GM23338 (cell line): ENCODE data around the gene FAR1. TPM values are rescaled to one million over a fixed set of nuclear protein-coding genes. Genes with fewer than 3 reads are reported as not detected.

Source experiments
- ATAC-seq: fragments of 200-7000 bp; cut with Tn5 transposase; 3 replicates; pipeline ENCODE4 v1.9.1; 2020
- DNase-seq: peaks from one replicate; pipeline ENCODE4 v3.0.0-alpha.2; 2015; ENCODE audit warnings: low spot score
- H2AFZ ChIP-seq: fragments of 200-600 bp; sonication (generic); 2 replicates; pipeline ENCODE4 v1.8.0; 2016; ENCODE audit warnings: antibody characterized with exemption, mild to moderate bottlenecking, moderate library complexity
- H3F3A ChIP-seq: fragments of 200-600 bp; sonication (generic); replicated peaks from 2 replicates; pipeline ENCODE4 v1.8.0; 2017; ENCODE audit warnings: antibody characterized with exemption, mixed run types, low read depth
- H3K27ac ChIP-seq: fragments of 200-600 bp; sonication (generic); 2 replicates; pipeline ENCODE4 v1.6.1; 2016; ENCODE audit warnings: low read depth
- H3K27me3 ChIP-seq: fragments of 200-600 bp; sonication (generic); 2 replicates; pipeline ENCODE4 v1.8.0; 2016; ENCODE audit warnings: mild to moderate bottlenecking, mixed run types, moderate library complexity; ENCODE audit not compliant: insufficient read depth
- H3K36me3 ChIP-seq: fragments of 200-600 bp; sonication (generic); 2 replicates; pipeline ENCODE4 v1.8.0; 2016; ENCODE audit warnings: mild to moderate bottlenecking; ENCODE audit not compliant: insufficient read depth
- H3K4me1 ChIP-seq: fragments of 200-600 bp; sonication (generic); 2 replicates; pipeline ENCODE4 v1.8.0; 2016; ENCODE audit warnings: mild to moderate bottlenecking, moderate library complexity; ENCODE audit not compliant: insufficient read depth
- H3K4me2 ChIP-seq: fragments of 200-600 bp; sonication (generic); 2 replicates; pipeline ENCODE4 v1.7.1; 2017; ENCODE audit warnings: mixed run types
- H3K4me3 ChIP-seq: fragments of 200-600 bp; sonication (generic); 2 replicates; pipeline ENCODE4 v1.6.1; 2016; ENCODE audit warnings: mixed run types
- H3K79me2 ChIP-seq: fragments of 200-600 bp; sonication (generic); replicated peaks from 2 replicates; pipeline ENCODE4 v1.8.0; 2017; ENCODE audit warnings: mild to moderate bottlenecking; ENCODE audit not compliant: insufficient read depth
- H3K9me2 ChIP-seq: fragments of 200-600 bp; sonication (generic); 2 replicates; pipeline ENCODE4 v1.8.0; 2017; ENCODE audit not compliant: insufficient read depth
- H4K20me1 ChIP-seq: fragments of 200-600 bp; sonication (generic); replicated peaks from 2 replicates; pipeline ENCODE4 v1.8.0; 2017; ENCODE audit warnings: mild to moderate bottlenecking; ENCODE audit not compliant: insufficient read depth
- H3K27ac Mint-ChIP-seq: 2 replicates; pipeline ENCODE4 v1.8.0; 2020; ENCODE audit warnings: inconsistent platforms, mild to moderate bottlenecking, moderate library complexity, mixed read lengths
- H3K27me3 Mint-ChIP-seq: 3 replicates; pipeline ENCODE4 v1.8.0; 2022; ENCODE audit warnings: low read depth, mild to moderate bottlenecking, moderate library complexity, mixed read lengths, inconsistent platforms; ENCODE audit not compliant: insufficient read depth, poor library complexity
- H3K36me3 Mint-ChIP-seq: 3 replicates; pipeline ENCODE4 v1.8.0; 2021; ENCODE audit warnings: low read depth, mild to moderate bottlenecking, inconsistent platforms, moderate library complexity, mixed read lengths
- H3K4me1 Mint-ChIP-seq: 3 replicates; pipeline ENCODE4 v1.8.0; 2020; ENCODE audit warnings: mild to moderate bottlenecking, inconsistent platforms, mixed read lengths
- H3K4me3 Mint-ChIP-seq: 3 replicates; pipeline ENCODE4 v1.8.0; 2021; ENCODE audit warnings: moderate library complexity, mild to moderate bottlenecking, inconsistent platforms, mixed read lengths
- H3K9me3 Mint-ChIP-seq: 3 replicates; pipeline ENCODE4 v1.8.0; 2020; ENCODE audit warnings: moderate library complexity, mild to moderate bottlenecking, inconsistent platforms, mixed read lengths
- EZH2 ChIP-seq: fragments of 200-600 bp; sonication (generic); IDR thresholded peaks from one replicate; pipeline ENCODE4 v1.8.0; 2017; ENCODE audit warnings: antibody characterized with exemption, mild to moderate bottlenecking, low read depth; ENCODE audit not compliant: unreplicated experiment
- EZH2phosphoT487 ChIP-seq: fragments of 200-600 bp; sonication (generic); IDR thresholded peaks from one replicate; pipeline ENCODE4 v1.8.1; 2018; ENCODE audit warnings: antibody characterized with exemption; ENCODE audit not compliant: unreplicated experiment
- JUNB ChIP-seq: IDR thresholded peaks from one replicate; pipeline ENCODE4 v1.6.1; 2016; ENCODE audit warnings: antibody characterized with exemption; ENCODE audit not compliant: unreplicated experiment
- NANOG ChIP-seq: IDR thresholded peaks from 2 replicates; pipeline ENCODE4 v1.6.1; 2016; ENCODE audit warnings: antibody characterized with exemption, borderline replicate concordance
- POLR2AphosphoS5 ChIP-seq: IDR thresholded peaks from 2 replicates; pipeline ENCODE4 v1.6.1; 2016; ENCODE audit warnings: antibody characterized with exemption, low read depth
- STAT1 ChIP-seq: IDR thresholded peaks from one replicate; pipeline ENCODE4 v1.6.1; 2016; ENCODE audit warnings: antibody characterized with exemption; ENCODE audit not compliant: unreplicated experiment
- ZNF331 ChIP-seq: fragments of 250-450 bp; sonication (Bioruptor Pico); IDR thresholded peaks from 2 replicates; pipeline ENCODE4 v1.5.0; 2020; ENCODE audit warnings: low read depth, mild to moderate bottlenecking, moderate library complexity
- polyA plus RNA-seq: library from polyadenylated mRNA; unstranded; fragments of >200 nt; fragmentation: Nextera tagmentation; extraction: Ambion mirVana; gene quantifications from 2 replicates; pipeline ENCODE4 v1.2.1, GENCODE V29; 2016
- total RNA-seq: library from RNA; depleted of rRNA; stranded (reverse); fragments of >200 nt; shearing (Covaris generic); gene quantifications from 2 replicates; pipeline ENCODE4 v1.2.3, GENCODE V29; 2014
- TF ChIP-seq, protein P1 (sequence below): fragments of 250-450 bp; sonication (Bioruptor Pico); IDR thresholded peaks from 2 replicates; pipeline ENCODE4 v1.5.0; 2020; ENCODE audit warnings: mild to moderate bottlenecking, moderate library complexity
- TF ChIP-seq, protein P2 (sequence below), 2 experiments: fragments of 200-600 bp in 1 of 2; sonication (generic) in 1 of 2; conservative IDR thresholded peaks; 2 replicates each; pipeline versions ENCODE4 v1.5.1 to v1.6.1; 2016 to 2017; ENCODE audit warnings: antibody characterized with exemption in 2 of 2, low read depth in 2 of 2, mild to moderate bottlenecking in 2 of 2, moderate library complexity in 1 of 2
- TF ChIP-seq, protein P3 (sequence below): IDR thresholded peaks from one replicate; pipeline ENCODE4 v1.6.1; 2018; ENCODE audit warnings: antibody characterized with exemption; ENCODE audit not compliant: unreplicated experiment
- TF ChIP-seq, protein P4 (sequence below): IDR thresholded peaks from 2 replicates; pipeline ENCODE4 v1.6.1; 2016; ENCODE audit warnings: antibody characterized with exemption

FAR1 gene
- total and polyA plus RNA-seq, 2 experiments from 2014 or later: 27.3 to 79.5 TPM

DNA sequence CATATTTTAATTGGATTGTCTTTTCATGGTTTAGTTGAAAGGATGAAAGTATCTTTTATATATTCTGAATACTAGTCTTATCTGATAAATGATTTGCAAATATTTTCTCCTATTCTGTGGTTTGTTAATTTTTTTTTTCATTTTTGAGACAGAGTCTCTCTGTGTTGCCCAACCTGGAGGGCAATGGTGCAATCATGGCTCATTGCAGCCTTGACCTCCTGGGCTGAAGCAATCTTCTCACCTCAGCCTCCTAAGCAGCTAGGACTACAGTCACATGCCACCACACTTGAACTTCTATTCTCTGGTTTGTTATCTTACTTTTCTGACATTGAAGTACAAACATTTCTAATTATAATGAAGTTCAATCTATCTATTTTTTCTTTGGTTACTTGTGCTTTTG is 30.0 kb upstream of the FAR1 start (continued):
- TF ChIP-seq, protein P1, sequence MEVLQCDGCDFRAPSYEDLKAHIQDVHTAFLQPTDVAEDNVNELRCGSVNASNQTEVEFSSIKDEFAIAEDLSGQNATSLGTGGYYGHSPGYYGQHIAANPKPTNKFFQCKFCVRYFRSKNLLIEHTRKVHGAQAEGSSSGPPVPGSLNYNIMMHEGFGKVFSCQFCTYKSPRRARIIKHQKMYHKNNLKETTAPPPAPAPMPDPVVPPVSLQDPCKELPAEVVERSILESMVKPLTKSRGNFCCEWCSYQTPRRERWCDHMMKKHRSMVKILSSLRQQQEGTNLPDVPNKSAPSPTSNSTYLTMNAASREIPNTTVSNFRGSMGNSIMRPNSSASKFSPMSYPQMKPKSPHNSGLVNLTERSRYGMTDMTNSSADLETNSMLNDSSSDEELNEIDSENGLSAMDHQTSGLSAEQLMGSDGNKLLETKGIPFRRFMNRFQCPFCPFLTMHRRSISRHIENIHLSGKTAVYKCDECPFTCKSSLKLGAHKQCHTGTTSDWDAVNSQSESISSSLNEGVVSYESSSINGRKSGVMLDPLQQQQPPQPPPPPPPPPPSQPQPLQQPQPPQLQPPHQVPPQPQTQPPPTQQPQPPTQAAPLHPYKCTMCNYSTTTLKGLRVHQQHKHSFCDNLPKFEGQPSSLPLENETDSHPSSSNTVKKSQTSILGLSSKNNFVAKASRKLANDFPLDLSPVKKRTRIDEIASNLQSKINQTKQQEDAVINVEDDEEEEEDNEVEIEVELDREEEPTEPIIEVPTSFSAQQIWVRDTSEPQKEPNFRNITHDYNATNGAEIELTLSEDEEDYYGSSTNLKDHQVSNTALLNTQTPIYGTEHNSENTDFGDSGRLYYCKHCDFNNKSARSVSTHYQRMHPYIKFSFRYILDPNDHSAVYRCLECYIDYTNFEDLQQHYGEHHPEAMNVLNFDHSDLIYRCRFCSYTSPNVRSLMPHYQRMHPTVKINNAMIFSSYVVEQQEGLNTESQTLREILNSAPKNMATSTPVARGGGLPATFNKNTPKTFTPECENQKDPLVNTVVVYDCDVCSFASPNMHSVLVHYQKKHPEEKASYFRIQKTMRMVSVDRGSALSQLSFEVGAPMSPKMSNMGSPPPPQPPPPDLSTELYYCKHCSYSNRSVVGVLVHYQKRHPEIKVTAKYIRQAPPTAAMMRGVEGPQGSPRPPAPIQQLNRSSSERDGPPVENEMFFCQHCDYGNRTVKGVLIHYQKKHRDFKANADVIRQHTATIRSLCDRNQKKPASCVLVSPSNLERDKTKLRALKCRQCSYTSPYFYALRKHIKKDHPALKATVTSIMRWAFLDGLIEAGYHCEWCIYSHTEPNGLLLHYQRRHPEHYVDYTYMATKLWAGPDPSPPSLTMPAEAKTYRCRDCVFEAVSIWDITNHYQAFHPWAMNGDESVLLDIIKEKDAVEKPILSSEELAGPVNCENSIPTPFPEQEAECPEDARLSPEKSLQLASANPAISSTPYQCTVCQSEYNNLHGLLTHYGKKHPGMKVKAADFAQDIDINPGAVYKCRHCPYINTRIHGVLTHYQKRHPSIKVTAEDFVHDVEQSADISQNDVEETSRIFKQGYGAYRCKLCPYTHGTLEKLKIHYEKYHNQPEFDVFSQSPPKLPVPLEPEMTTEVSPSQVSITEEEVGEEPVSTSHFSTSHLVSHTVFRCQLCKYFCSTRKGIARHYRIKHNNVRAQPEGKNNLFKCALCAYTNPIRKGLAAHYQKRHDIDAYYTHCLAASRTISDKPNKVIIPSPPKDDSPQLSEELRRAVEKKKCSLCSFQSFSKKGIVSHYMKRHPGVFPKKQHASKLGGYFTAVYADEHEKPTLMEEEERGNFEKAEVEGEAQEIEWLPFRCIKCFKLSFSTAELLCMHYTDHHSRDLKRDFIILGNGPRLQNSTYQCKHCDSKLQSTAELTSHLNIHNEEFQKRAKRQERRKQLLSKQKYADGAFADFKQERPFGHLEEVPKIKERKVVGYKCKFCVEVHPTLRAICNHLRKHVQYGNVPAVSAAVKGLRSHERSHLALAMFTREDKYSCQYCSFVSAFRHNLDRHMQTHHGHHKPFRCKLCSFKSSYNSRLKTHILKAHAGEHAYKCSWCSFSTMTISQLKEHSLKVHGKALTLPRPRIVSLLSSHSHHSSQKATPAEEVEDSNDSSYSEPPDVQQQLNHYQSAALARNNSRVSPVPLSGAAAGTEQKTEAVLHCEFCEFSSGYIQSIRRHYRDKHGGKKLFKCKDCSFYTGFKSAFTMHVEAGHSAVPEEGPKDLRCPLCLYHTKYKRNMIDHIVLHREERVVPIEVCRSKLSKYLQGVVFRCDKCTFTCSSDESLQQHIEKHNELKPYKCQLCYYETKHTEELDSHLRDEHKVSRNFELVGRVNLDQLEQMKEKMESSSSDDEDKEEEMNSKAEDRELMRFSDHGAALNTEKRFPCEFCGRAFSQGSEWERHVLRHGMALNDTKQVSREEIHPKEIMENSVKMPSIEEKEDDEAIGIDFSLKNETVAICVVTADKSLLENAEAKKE (CRISPR knock-in tag): no peak
- no peak for TF ChIP-seq ZNF331 (CRISPR knock-in tag)

DNA sequence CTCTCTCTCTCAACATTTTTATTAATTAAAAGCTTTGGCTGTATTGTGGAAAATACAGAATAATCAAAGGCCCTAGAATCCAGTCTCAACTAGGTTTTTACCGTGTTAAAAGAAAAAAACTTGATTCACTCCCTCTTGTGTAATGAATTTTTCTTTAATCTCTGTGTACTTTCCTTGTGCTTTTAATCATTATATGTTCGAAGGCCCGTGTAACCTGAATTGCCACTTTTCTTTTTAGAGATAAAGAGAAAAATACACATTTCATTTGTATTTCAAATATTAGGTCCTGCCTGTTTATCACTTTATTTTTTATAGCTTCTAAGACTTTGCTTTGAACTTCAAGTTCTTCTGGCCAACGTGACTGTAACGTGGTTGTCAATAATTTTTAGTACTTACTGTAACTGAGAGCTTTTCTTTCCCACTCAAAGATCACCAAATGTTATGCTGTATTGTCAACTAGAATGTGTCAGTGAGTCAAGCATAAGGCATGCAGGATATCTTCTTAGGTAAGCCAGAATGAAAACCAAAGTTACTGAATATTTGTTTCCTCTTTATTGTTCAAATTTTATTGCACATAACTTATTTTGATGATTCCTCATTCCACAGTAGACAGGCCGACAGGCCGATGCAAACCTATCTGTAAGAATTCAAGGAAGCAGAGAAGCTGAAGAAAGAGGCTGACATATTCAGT is 23.3 kb upstream of the FAR1 start:
- no peaks in the 10 kb centered on the region for H3K36me3 ChIP-seq
- H4K20me1 ChIP-seq: no peaks in the 10 kb centered on the region
- no peak overlapping the region for H3K4me2 ChIP-seq
- ATAC-seq (no peak), DNase-seq (no peak)
- Mint-ChIP-seq H3K36me3 (no peaks in the 10 kb centered on the region), H3K4me1 (peaks cover 5% of the 10 kb centered on the region; the same call in 1 of the 3 replicates), H3K27ac (no peak overlapping the region), H3K4me3 (no peak overlapping the region), H3K27me3 (peaks cover 3% of the 10 kb centered on the region), H3K9me3 (no peaks in the 10 kb centered on the region; the same call in 2 of the 3 replicates)
- no peaks in the 10 kb centered on the region for H3F3A ChIP-seq
- no peaks in the 10 kb centered on the region for H3K4me1 ChIP-seq
- H3K4me3 ChIP-seq: no peak overlapping the region
- H2AFZ ChIP-seq: 0 out of 2 replicates have a peak overlapping the region, but pooled peaks have one; percentile 50
- no peaks in the 10 kb centered on the region for H3K79me2 ChIP-seq
- no peaks in the 10 kb centered on the region for H3K9me2 ChIP-seq
- H3K27me3 ChIP-seq: no peaks in the 10 kb centered on the region
- H3K27ac ChIP-seq: no peak overlapping the region
- TF ChIP-seq EZH2 (no peak), EZH2phosphoT487 (no peak), STAT1 (no peak), POLR2AphosphoS5 (no peak), NANOG (no peak), JUNB (no peak), ZNF331 (CRISPR knock-in tag) (no peak)
- TF ChIP-seq, protein P2, sequence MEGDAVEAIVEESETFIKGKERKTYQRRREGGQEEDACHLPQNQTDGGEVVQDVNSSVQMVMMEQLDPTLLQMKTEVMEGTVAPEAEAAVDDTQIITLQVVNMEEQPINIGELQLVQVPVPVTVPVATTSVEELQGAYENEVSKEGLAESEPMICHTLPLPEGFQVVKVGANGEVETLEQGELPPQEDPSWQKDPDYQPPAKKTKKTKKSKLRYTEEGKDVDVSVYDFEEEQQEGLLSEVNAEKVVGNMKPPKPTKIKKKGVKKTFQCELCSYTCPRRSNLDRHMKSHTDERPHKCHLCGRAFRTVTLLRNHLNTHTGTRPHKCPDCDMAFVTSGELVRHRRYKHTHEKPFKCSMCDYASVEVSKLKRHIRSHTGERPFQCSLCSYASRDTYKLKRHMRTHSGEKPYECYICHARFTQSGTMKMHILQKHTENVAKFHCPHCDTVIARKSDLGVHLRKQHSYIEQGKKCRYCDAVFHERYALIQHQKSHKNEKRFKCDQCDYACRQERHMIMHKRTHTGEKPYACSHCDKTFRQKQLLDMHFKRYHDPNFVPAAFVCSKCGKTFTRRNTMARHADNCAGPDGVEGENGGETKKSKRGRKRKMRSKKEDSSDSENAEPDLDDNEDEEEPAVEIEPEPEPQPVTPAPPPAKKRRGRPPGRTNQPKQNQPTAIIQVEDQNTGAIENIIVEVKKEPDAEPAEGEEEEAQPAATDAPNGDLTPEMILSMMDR (conservative IDR thresholded peaks at IDR 0.05; ENCODE audit: low read depth in 2 of 2): no peak
- TF ChIP-seq, protein P3, sequence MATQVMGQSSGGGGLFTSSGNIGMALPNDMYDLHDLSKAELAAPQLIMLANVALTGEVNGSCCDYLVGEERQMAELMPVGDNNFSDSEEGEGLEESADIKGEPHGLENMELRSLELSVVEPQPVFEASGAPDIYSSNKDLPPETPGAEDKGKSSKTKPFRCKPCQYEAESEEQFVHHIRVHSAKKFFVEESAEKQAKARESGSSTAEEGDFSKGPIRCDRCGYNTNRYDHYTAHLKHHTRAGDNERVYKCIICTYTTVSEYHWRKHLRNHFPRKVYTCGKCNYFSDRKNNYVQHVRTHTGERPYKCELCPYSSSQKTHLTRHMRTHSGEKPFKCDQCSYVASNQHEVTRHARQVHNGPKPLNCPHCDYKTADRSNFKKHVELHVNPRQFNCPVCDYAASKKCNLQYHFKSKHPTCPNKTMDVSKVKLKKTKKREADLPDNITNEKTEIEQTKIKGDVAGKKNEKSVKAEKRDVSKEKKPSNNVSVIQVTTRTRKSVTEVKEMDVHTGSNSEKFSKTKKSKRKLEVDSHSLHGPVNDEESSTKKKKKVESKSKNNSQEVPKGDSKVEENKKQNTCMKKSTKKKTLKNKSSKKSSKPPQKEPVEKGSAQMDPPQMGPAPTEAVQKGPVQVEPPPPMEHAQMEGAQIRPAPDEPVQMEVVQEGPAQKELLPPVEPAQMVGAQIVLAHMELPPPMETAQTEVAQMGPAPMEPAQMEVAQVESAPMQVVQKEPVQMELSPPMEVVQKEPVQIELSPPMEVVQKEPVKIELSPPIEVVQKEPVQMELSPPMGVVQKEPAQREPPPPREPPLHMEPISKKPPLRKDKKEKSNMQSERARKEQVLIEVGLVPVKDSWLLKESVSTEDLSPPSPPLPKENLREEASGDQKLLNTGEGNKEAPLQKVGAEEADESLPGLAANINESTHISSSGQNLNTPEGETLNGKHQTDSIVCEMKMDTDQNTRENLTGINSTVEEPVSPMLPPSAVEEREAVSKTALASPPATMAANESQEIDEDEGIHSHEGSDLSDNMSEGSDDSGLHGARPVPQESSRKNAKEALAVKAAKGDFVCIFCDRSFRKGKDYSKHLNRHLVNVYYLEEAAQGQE: no peak
- TF ChIP-seq, protein P4, sequence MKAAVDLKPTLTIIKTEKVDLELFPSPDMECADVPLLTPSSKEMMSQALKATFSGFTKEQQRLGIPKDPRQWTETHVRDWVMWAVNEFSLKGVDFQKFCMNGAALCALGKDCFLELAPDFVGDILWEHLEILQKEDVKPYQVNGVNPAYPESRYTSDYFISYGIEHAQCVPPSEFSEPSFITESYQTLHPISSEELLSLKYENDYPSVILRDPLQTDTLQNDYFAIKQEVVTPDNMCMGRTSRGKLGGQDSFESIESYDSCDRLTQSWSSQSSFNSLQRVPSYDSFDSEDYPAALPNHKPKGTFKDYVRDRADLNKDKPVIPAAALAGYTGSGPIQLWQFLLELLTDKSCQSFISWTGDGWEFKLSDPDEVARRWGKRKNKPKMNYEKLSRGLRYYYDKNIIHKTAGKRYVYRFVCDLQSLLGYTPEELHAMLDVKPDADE: no peak
